ENCODE results near the gene GEMIN4. TPM values are rescaled to one million over a fixed set of nuclear protein-coding genes. Genes with fewer than 3 reads are reported as not detected.
A peak's percentile ranks its signal among the peaks of the same experiment; 100 is the strongest.
"Not testable (repeated sequence)": the region's sequence is repeated elsewhere in the genome, so short reads cannot be mapped to it uniquely, and the experiment has no call there.

GEMIN4 gene
- polyA plus RNA-seq, 2 of the 4 experiments (the other 2 are of a cell fraction) = 36.1 to 47.6 TPM

- Histone ChIP-seq H3K4me2 (no peak overlapping the region), H3K4me3 (no peak overlapping the region), H3K27ac (peak overlapping the region in 1 of 2 experiments; percentile 16; a peak in 1 of 6 replicates), H3K9me3 (no peaks in the 10 kb centered on the region), H3K4me1 (peaks cover 8% of the 10 kb centered on the region)
- ATAC-seq = peak in 1 of 2 experiments; percentile 71; a peak in 2 of 6 replicates
- peak; percentile 35 to 73 for DNase-seq (ENCODE audit: low read depth in 1 of 2, low spot score in 1 of 2)
- TF ChIP-seq RAD21 (conservative IDR thresholded peaks at IDR 0.05 in 1 of 2, IDR thresholded peaks at IDR 0.05 in 1 of 2) = peak; percentile 91 to 95
- no peak for TF ChIP-seq TFCP2L1 (CRISPR knock-in tag; IDR thresholded peaks at IDR 0.05)
- TF ChIP-seq FOSL2 (IDR thresholded peaks at IDR 0.05) = no peak
- no peak for TF ChIP-seq FOSL2 (CRISPR knock-in tag; IDR thresholded peaks at IDR 0.05)
- TF ChIP-seq CTCF (IDR thresholded peaks at IDR 0.05) = peak; percentile 94
- no peak for TF ChIP-seq NPAS2 (CRISPR knock-in tag; IDR thresholded peaks at IDR 0.05; ENCODE audit: borderline replicate concordance)
- TF ChIP-seq SMC3 (IDR thresholded peaks at IDR 0.05) = peak; percentile 79
- ChIA-PET CTCF (interaction anchor here (0.5 to 19.5 kb wide), 98 partner anchors 10 to 555 kb away, joined by 3 to 410 read pairs (median 4); partner anchors contain the start of genes NXN, TIMM22 and VPS53), POLR2A (interaction anchor here (1.2 to 1.7 kb wide), 2 partner anchors 14 to 288 kb away, joined by 3 to 7 read pairs; partner anchors contain the start of gene VPS53)
- FAIRE-seq = peak; percentile 72
- WGBS (ENCODE audit: missing lambda C conversion rate) = 0% methylated on average over 1 of the region's 1 CpG
Measured at GRCh38 chr17:700504-701094, 51.5 kb downstream of the GEMIN4 start.

DNA sequence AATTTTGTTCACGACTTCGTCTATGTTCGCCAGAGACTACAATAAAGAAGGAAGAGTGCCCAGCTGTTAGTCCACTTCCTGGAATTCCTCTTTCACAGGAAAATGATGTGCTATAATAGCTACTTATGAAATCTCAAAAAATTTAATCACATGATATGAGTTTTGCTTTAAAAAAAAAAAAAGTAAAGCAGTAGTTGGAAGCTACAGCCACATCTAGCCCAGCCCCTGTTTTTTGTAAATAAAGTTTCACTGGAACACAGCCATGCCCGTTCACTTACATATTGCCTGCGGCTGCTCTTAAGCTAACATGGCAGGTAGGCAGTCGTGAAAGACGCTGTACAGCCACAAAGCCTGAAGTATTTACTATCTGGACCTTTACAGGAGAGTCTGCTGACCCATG, 52.7 kb downstream of the GEMIN4 start:
- POLR2A ChIA-PET = interaction anchor here (0.7 to 1.2 kb wide), 2 partner anchors 15 to 287 kb away, joined by 3 to 4 read pairs; partner anchors contain the start of gene VPS53
- CTCF ChIA-PET = interaction anchor here (1.0 to 19.5 kb wide), 50 partner anchors 8 to 554 kb away, joined by 3 to 410 read pairs (median 8); partner anchors contain the start of genes NXN, TIMM22 and VPS53
- WGBS (ENCODE audit: missing lambda C conversion rate) = 84% methylated on average over 7 of the region's 7 CpGs
- Histone ChIP-seq H3K4me1 (peaks cover 20% of the 10 kb centered on the region), H3K27ac (peak overlapping the region in 1 of 2 experiments; percentile 27; a peak in 2 of 6 replicates), H3K4me2 (no peak overlapping the region), H3K4me3 (no peak overlapping the region), H3K9me3 (no peaks in the 10 kb centered on the region)
- ATAC-seq (no peak), FAIRE-seq (no peak), DNase-seq (ENCODE audit: low read depth in 1 of 2, low spot score in 1 of 2) (no peak)
- no peak for TF ChIP-seq MAZ (IDR thresholded peaks at IDR 0.05; ENCODE audit: borderline replicate concordance, low read depth, low read length)
- TF ChIP-seq RARB (CRISPR knock-in tag; IDR thresholded peaks at IDR 0.05) = no peak
- no peak for TF ChIP-seq PHF8 (IDR thresholded peaks at IDR 0.05; ENCODE audit: borderline replicate concordance, low read depth)
- TF ChIP-seq KDM1A (IDR thresholded peaks at IDR 0.05; ENCODE audit: low read depth) = no peak
- no peak for TF ChIP-seq RFX5 (IDR thresholded peaks at IDR 0.05)

GRCh38 chr17:698096-698495, 54.0 kb downstream of the GEMIN4 start:
- H3K4me2 ChIP-seq; DNase-seq (ENCODE audit: low read depth in 1 of 2, low spot score in 1 of 2); H3K9me3 ChIP-seq; POLR2A ChIA-PET; ATAC-seq; H3K4me3 ChIP-seq; FAIRE-seq: not testable (repeated sequence)
- Histone ChIP-seq H3K27ac (0 out of 6 replicates have a peak overlapping the region, but pooled peaks of 1 of the 2 experiments have one; percentile 36), H3K4me1 (peaks cover 31% of the 10 kb centered on the region)
- 84% methylated on average over 2 of the region's 2 CpGs for WGBS (ENCODE audit: missing lambda C conversion rate)
- CTCF ChIA-PET = interaction anchor here (0.6 to 19.5 kb wide), 14 partner anchors 14 to 553 kb away, joined by 3 to 410 read pairs (median 10); partner anchors contain the start of genes NXN, TIMM22 and VPS53

DNA sequence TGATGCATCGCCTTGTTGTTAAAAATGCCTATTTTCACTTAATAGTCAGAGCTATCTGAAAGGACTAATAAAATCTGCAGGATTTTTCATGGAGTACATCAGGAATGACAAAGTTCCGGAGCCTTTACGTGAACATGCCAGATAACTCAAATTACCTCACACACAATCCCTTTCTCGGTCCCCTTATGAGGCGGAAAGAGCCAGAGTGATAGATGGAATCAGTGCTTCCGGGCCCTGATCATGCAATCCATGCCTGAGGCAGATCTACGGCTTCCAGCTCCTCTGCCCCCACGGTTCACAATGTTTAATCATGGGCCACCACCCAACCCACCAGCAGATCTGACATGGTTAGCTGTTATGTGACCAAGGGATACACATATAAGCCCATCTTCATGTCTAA, 54.4 kb downstream of the GEMIN4 start:
- Histone ChIP-seq H3K9me3 (no peaks in the 10 kb centered on the region), H3K27ac (0 out of 6 replicates have a peak overlapping the region, but pooled peaks of 1 of the 2 experiments have one; percentile 36), H3K4me3 (no peak overlapping the region), H3K4me2 (no peak overlapping the region), H3K4me1 (peaks cover 35% of the 10 kb centered on the region)
- POLR2A ChIA-PET = interaction anchor here (0.6 kb wide), 1 partner anchor 18 kb away, joined by 6 read pairs; no protein-coding TSS in a partner anchor
- no peak for TF ChIP-seq EP300 (IDR thresholded peaks at IDR 0.05)
- TF ChIP-seq CBX8 (IDR thresholded peaks at IDR 0.05) = no peak
- no peak for TF ChIP-seq BCL3 (IDR thresholded peaks at IDR 0.05)
- no peak for TF ChIP-seq HES2 (IDR thresholded peaks at IDR 0.05)
- TF ChIP-seq RARB (CRISPR knock-in tag; IDR thresholded peaks at IDR 0.05) = no peak
- no peak for TF ChIP-seq PBX3 (IDR thresholded peaks at IDR 0.05)
- TF ChIP-seq PHF8 (IDR thresholded peaks at IDR 0.05; ENCODE audit: borderline replicate concordance, low read depth) = no peak
- no peak for TF ChIP-seq CHD2 (IDR thresholded peaks at IDR 0.05; ENCODE audit: low read length, partially characterized antibody)
- no peak for TF ChIP-seq CHD4 (IDR thresholded peaks at IDR 0.05; ENCODE audit: borderline replicate concordance)
- no peak for TF ChIP-seq MYC (IDR thresholded peaks at IDR 0.05; ENCODE audit: borderline replicate concordance, low read length)
- TF ChIP-seq KDM1A (IDR thresholded peaks at IDR 0.05; ENCODE audit: low read depth) = no peak
- no peak for TF ChIP-seq FOSL2 (IDR thresholded peaks at IDR 0.05)
- TF ChIP-seq FOSL2 (CRISPR knock-in tag; IDR thresholded peaks at IDR 0.05) = no peak
- TF ChIP-seq GATA3 (IDR thresholded peaks at IDR 0.05; ENCODE audit: borderline replicate concordance) = no peak
- no peak for TF ChIP-seq E2F6 (IDR thresholded peaks at IDR 0.05; ENCODE audit: borderline replicate concordance, low read depth)
- no peak for TF ChIP-seq RCOR1 (IDR thresholded peaks at IDR 0.05; ENCODE audit: low read depth, low read length)
- no peak for TF ChIP-seq SMC3 (IDR thresholded peaks at IDR 0.05)
- no peak for ATAC-seq
- CTCF ChIA-PET = interaction anchor here (0.5 to 19.5 kb wide), 13 partner anchors 14 to 553 kb away, joined by 3 to 410 read pairs (median 10); partner anchors contain the start of genes NXN, TIMM22 and VPS53
- DNase-seq (ENCODE audit: low read depth in 1 of 2, low spot score in 1 of 2) = no peak
- FAIRE-seq = no peak
- 92% methylated on average over 8 of the region's 8 CpGs for WGBS (ENCODE audit: missing lambda C conversion rate)
